ENCODE results near the gene HLA-DRB1.

DNA sequence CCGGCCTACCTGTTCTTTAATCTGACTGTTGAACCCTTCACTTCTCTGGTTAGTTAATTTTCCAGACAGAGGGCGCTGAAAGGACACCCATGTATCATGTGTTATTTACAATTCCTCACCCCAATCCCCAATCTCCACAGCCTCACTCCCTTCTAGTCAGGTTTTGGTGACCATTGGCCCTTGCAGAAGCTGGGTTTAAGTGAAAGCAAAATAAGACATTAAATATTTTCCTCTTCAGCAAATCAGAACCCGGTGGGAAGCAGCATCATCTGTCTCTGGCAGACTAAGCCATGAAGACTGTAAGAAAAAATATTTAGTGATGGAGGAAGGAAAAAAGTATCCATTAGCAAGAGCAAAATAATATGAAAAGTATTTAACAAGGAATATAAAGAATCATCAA, 38.2 kb upstream of the HLA-DRB1 start:
- TF ChIP-seq CTCF (IDR thresholded peaks at IDR 0.05; ENCODE audit: low read length) (peak; percentile 15; the same call in 1 of the 2 replicates), EZH2 (IDR thresholded peaks at IDR 0.05; ENCODE audit: borderline replicate concordance, low read length) (no peak)

Data from OCI-LY1 (cell line).